Measurements from ENCODE around the gene WDR3.
A peak's percentile ranks its signal among the peaks of the same experiment; 100 is the strongest.

Gene WDR3

GRCh38 chr1:117952386-117952785, 22.8 kb downstream of the WDR3 start:
- no peak for DNase-seq (ENCODE audit: low spot score)

DNA sequence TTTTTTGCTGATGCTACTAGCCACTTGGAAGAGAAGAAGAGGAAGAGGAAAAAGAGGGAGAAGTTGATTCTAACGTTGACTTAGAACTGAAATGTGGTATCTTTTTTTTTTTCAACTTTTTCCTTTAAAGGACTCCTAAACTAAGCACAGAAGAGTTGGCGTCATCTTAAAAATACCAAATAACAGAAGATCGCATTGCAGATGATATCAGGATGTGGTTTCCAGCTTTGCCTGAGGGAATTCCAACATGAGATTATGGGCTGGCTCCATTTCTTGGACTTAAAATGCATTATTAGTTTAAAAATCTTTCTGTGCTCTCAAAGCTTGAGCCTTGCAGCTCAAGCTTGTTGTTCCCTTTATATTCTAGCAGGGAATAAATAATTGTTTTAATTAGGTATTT, 29.8 kb downstream of the WDR3 start:
- no peak for DNase-seq (ENCODE audit: low spot score)

DNA sequence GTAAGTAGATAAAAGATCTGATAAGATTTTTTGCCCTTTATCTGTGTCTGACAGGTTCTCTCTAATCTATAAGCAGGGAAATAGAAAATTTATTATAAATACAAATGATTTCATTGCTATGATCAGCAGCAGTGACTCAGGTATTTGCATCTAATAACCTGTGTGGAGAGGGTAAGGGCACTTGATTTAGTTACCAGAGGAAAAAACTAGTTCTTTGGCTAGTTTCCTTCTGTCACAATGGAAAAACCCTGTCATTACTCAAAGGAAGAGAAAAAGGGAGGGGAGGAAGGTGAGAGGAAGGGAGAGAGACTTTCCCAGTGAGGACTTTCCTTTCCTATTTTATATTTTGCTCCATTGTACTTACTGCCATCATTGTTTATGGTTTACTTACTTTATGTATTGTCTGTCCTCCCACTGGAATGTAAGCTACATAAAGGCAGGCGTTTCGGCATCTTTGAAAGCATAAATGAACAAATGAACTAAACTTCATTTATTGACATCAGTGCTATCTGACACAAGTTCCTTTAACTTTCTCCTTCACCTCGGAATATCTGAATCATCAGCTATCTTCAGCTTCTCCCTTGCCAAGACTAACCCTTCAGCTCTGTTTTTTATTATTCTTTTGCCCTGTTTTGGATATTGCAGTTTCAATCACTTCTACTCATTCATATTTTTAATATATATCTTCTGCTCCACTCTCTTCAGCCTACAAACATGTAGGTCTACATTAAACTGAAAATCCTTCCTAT, 34.9 kb downstream of the WDR3 start:
- no peak for DNase-seq (ENCODE audit: low spot score)

DNA sequence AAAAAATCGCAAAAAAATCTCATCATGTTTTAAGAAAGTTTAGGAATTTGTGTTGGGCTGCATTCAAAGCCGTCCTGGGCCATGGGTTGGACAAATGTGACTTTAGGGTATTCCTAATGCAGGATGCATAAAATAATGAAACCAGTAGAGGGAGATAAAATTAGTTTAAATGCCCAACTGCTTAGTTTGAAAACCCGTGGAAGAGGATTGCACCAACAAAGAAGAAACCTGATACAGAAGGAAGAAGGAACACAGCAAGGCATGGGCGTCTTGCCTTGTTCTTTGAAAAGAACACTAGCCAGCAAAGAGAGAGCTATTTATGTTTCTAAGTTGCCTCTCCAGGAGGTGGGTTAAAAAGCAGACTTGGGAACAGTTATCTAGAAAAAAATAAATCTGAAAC, 37.9 kb downstream of the WDR3 start:
- peak; percentile 21 for DNase-seq (ENCODE audit: low spot score)

GRCh38 chr1:117967881-117968280, 38.3 kb downstream of the WDR3 start:
- no peak for DNase-seq (ENCODE audit: low spot score)

DNA sequence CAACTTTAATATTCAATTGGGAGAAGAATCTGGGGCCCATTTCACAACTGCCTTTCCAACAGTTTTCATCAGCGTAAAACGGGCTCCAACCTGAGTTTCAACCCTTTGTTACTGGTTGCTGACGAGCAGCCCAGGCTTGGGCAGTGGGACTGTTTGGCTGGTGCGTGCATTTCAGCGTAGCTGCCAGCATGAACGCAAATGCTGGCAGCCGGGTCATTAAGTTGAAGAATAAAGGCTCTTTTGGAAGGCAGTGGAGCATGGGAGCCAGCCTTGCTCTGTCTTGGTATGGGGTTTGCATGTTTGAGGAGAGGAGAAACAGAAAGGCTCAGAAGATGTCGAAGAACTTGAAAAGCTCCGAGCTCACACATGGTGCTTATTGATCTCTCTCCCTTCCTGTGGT, 40.7 kb downstream of the WDR3 start:
- no peak for DNase-seq (ENCODE audit: low spot score)

GRCh38 chr1:117971777-117972176, 42.2 kb downstream of the WDR3 start:
- DNase-seq (ENCODE audit: low spot score): no peak

- no peak for DNase-seq (ENCODE audit: low spot score)
Measured at GRCh38 chr1:117976381-117976780, 46.8 kb downstream of the WDR3 start.

DNA sequence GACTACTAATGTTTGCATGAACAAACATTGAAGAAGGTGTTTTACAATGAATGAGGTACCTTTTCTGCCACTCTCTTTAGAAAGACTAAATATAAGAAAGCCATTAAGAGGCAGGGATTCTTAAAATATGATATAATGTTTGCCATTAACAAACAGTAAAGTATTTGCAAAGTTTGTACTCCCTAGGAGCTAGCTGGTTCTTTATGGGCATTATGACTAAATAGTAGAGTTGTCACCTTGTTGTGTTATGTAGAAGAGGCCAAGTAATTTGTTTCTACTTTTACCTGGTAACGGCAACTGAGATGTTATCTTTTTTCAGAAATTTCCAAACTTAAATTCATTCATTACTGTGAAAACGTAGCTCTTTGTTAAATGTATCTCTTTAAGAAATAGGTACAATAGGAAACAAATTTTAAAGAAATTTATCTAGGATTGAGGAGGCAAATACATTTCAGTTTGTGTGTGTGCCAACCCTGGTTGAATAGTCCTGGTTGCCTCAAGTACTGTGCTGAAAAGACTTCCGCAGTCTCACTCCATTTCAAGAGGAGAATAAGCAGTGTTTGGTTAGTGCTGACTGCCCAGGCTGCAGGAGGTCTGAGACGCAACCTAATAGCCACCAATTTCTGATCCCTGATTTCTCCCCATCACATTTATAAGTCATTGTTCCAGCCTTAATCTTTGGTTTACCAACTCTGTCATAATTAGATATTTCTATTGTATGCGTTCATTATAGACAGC, 52.1 kb downstream of the WDR3 start:
- DNase-seq (ENCODE audit: low spot score): no peak

GRCh38 chr1:117985239-117985638, 55.7 kb downstream of the WDR3 start:
- DNase-seq (ENCODE audit: low spot score): no peak

GRCh38 chr1:117985973-117986372, 56.4 kb downstream of the WDR3 start:
- DNase-seq (ENCODE audit: low spot score): no peak

GRCh38 chr1:118004312-118004711, 74.8 kb downstream of the WDR3 start:
- no peak for DNase-seq (ENCODE audit: low spot score)

DNA sequence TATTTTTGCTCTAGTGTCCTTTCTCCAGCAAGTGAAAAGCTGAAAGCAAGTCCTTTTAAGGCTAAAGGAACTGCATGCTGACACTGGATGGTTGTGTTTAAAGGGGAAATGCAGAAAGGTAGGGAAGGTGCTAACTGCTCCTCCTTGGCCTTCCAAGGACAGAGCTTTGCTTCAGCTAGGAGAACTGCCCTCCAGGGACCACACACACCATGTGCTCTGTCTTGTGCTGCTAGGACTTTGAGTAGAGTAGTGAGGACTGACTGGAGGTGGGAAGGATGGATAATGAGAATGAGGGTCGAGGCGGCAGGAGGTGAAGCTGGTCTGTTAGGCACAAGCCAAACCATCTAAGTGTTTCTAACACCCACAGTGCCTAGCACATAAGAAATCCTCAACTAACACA, 77.9 kb downstream of the WDR3 start:
- DNase-seq (ENCODE audit: low spot score): no peak

- no peak for DNase-seq (ENCODE audit: low spot score)
Measured at GRCh38 chr1:118008011-118008410, 78.5 kb downstream of the WDR3 start.

GRCh38 chr1:118012515-118013124, 83.1 kb downstream of the WDR3 start:
- no peak for DNase-seq (ENCODE audit: low spot score)

GRCh38 chr1:118013336-118013735, 83.8 kb downstream of the WDR3 start:
- no peak for DNase-seq (ENCODE audit: low spot score)

DNA sequence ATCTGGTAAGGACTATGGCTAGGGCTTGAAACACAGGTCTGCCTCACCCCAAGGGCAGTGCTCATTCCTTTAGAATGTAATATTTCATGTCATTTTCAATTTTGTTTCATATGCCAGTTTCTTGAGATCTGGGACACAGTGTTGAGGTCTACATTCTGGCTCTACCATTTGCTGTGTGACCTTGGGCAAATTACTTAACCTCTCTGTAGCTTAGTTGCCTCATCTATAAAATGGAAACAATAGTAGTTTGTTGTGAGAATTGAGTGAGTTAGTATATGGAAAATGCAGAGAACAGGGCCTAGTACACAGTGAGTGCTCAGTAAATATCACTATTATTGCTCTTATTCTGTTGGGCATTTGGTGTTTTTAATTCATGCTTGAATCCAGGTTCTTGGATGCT, 84.4 kb downstream of the WDR3 start:
- no peak for DNase-seq (ENCODE audit: low spot score)

All from AG08396 (cell line).